ENCODE data around the gene ELP1. TPM values are rescaled to one million over a fixed set of nuclear protein-coding genes. Genes with fewer than 3 reads are reported as not detected.
A peak's percentile ranks its signal among the peaks of the same experiment; 100 is the strongest.

The ELP1 gene
- total RNA-seq, 1 experiment from 2014 or later: 53.6 TPM

DNA sequence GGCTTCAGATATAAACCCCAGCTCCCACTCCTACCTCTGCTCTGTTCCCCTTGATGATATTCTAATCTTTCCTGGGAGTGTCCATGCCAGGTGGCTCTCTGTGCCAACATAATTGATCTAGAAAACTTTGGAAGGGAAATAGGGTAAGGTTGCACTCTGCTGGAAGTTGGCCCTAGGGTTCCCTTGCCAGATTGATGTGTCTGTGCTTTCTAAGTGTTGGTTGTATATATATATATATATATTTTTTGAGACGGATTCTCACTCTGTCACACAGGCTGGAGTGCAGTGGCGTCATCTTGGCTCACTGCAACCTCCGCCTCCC lies 101.8 kb downstream of the ELP1 start:
- BruUV-seq (replicated peaks): no TSS peak
- Histone ChIP-seq H3K27ac (ENCODE audit: low read length) (peak overlapping the region; percentile 56), H3K79me2 (ENCODE audit: low read length) (no peaks in the 10 kb centered on the region), H3K27me3 (ENCODE audit: low read length) (no peaks in the 10 kb centered on the region), H3K4me2 (ENCODE audit: low read length) (no peak overlapping the region), H3K4me1 (ENCODE audit: insufficient read depth, low read length) (peaks cover 49% of the 10 kb centered on the region), H3F3A (ENCODE audit: low read length, unreplicated experiment) (no peaks in the 10 kb centered on the region), H3K9me2 (replicated peaks; ENCODE audit: low read length) (no peaks in the 10 kb centered on the region), H3K9me3 (ENCODE audit: low read length) (no peaks in the 10 kb centered on the region), H4K20me1 (ENCODE audit: low read length) (no peaks in the 10 kb centered on the region), H3K9ac (ENCODE audit: low read length) (no peak overlapping the region), H3K4me3 (ENCODE audit: low read length) (no peak overlapping the region), H2AFZ (ENCODE audit: low read length) (0 out of 2 replicates have a peak overlapping the region, but pooled peaks have one; percentile 13), H3K36me3 (ENCODE audit: low read depth, low read length) (no peaks in the 10 kb centered on the region)
- intact Hi-C loops (cut with micrococcal nuclease): no loop called here
- POLR2A ChIA-PET (ENCODE audit: unreplicated experiment): no interaction called here
- no peak for DNase-seq
- ATAC-seq: no peak
- CTCF ChIA-PET: no interaction called here
- TF ChIP-seq CTCF (conservative IDR thresholded peaks at IDR 0.05; ENCODE audit: low read depth, low read length) (no peak), EZH2phosphoT487 (IDR thresholded peaks at IDR 0.05; ENCODE audit: borderline replicate concordance, low read length) (no peak), EZH2 (IDR thresholded peaks at IDR 0.05; ENCODE audit: low read length, unreplicated experiment) (no peak)

DNA sequence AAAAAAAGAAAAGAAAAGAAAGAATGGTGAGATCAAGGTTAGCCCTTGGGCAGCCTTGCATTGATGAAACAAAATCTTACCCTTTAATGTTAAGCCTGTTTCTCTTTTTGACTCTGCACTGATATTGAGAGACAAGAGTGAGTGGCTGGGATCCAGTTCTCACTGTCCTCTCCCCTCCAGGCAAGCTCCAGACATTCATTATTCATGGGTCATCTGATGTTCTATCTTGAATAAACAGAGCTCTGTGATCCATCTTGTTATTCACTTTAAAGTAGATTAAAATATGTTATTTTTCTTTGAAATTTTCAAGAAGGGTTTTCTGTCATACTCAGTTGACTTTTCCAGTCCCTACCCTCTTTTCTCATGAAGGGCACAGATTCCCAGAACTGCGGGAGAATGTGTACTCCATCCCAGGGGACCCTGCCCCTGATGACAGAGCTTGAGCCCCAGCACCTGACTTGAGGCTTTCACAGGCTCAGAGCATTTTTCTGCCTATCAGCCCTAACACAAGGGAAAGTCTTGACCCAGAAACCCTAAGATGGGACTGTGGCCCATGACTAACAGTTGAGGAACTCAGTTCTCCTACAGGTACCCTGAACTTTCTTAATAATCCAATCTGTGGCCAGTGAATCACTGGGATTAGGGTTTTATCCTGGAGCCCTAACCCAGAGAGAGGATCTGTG lies 102.3 kb downstream of the ELP1 start:
- no peaks in the 10 kb centered on the region for H3K36me3 ChIP-seq (ENCODE audit: low read depth, low read length)
- H3K79me2 ChIP-seq (ENCODE audit: low read length): no peaks in the 10 kb centered on the region
- H3K4me3 ChIP-seq (ENCODE audit: low read length): no peak overlapping the region
- H3K9me2 ChIP-seq (replicated peaks; ENCODE audit: low read length): no peaks in the 10 kb centered on the region
- DNase-seq (peak; percentile 72), ATAC-seq (no peak)
- H3K27me3 ChIP-seq (ENCODE audit: low read length): no peaks in the 10 kb centered on the region
- H2AFZ ChIP-seq (ENCODE audit: low read length): 0 out of 2 replicates have a peak overlapping the region, but pooled peaks have one; percentile 13
- no peak overlapping the region for H3K9ac ChIP-seq (ENCODE audit: low read length)
- H3K9me3 ChIP-seq (ENCODE audit: low read length): no peaks in the 10 kb centered on the region
- H4K20me1 ChIP-seq (ENCODE audit: low read length): no peaks in the 10 kb centered on the region
- H3K4me2 ChIP-seq (ENCODE audit: low read length): no peak overlapping the region
- CTCF ChIA-PET: no interaction called here
- H3K4me1 ChIP-seq (ENCODE audit: insufficient read depth, low read length): peaks cover 44% of the 10 kb centered on the region
- no TSS peak for BruUV-seq (replicated peaks)
- intact Hi-C loops (cut with micrococcal nuclease): no loop called here
- POLR2A ChIA-PET (ENCODE audit: unreplicated experiment): no interaction called here
- TF ChIP-seq EZH2phosphoT487 (IDR thresholded peaks at IDR 0.05; ENCODE audit: borderline replicate concordance, low read length) (no peak), EZH2 (IDR thresholded peaks at IDR 0.05; ENCODE audit: low read length, unreplicated experiment) (no peak), CTCF (conservative IDR thresholded peaks at IDR 0.05; ENCODE audit: low read depth, low read length) (no peak)
- no peaks in the 10 kb centered on the region for H3F3A ChIP-seq (ENCODE audit: low read length, unreplicated experiment)
- peak overlapping the region; percentile 56 for H3K27ac ChIP-seq (ENCODE audit: low read length)

DNA sequence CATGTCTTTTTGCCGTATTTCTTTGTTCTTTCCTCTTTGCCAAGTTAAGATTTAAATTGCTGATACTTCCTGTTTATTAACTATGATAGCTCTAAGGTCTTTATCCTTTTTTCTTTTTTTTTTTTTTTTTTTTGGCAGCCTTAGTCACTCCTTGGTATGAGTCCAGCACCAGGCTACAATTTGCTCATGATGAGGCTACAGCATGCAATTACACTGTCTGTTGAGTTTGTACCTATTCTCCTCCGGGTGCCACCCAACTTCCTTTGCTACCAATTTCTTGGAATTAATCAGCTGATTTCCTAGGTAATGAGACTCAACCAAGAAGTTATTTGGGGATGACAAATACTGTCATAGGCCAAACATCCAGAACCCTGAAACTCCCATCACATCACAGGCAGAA lies 103.7 kb downstream of the ELP1 start:
- Histone ChIP-seq H3K27ac (ENCODE audit: low read length) (no peak overlapping the region), H3K9me2 (replicated peaks; ENCODE audit: low read length) (no peaks in the 10 kb centered on the region), H2AFZ (ENCODE audit: low read length) (no peak overlapping the region), H3K9ac (ENCODE audit: low read length) (no peak overlapping the region), H3K79me2 (ENCODE audit: low read length) (no peaks in the 10 kb centered on the region), H4K20me1 (ENCODE audit: low read length) (no peaks in the 10 kb centered on the region), H3K36me3 (ENCODE audit: low read depth, low read length) (no peaks in the 10 kb centered on the region), H3K4me3 (ENCODE audit: low read length) (no peak overlapping the region), H3K27me3 (ENCODE audit: low read length) (no peaks in the 10 kb centered on the region), H3K9me3 (ENCODE audit: low read length) (no peaks in the 10 kb centered on the region), H3K4me1 (ENCODE audit: insufficient read depth, low read length) (peaks cover 31% of the 10 kb centered on the region), H3F3A (ENCODE audit: low read length, unreplicated experiment) (no peaks in the 10 kb centered on the region), H3K4me2 (ENCODE audit: low read length) (no peak overlapping the region)
- POLR2A ChIA-PET (ENCODE audit: unreplicated experiment): interaction anchor here (0.6 kb wide), 3 partner anchors 1142 to 1801 kb away, joined by 6 to 16 read pairs (median 15); partner anchors contain the start of gene TXN
- no TSS peak for BruUV-seq (replicated peaks)
- intact Hi-C loops (cut with micrococcal nuclease): no loop called here
- CTCF ChIA-PET: interaction anchor here (0.6 kb wide), 1 partner anchor 1010 kb away, joined by 7 read pairs; no protein-coding TSS in a partner anchor
- TF ChIP-seq EZH2 (IDR thresholded peaks at IDR 0.05; ENCODE audit: low read length, unreplicated experiment): no peak
- no peak for TF ChIP-seq EZH2phosphoT487 (IDR thresholded peaks at IDR 0.05; ENCODE audit: borderline replicate concordance, low read length)
- TF ChIP-seq CTCF (conservative IDR thresholded peaks at IDR 0.05; ENCODE audit: low read depth, low read length): no peak
- DNase-seq (peak; percentile 36), ATAC-seq (peak; percentile 27; the same call in 1 of the 2 replicates)

Measured in PC-3 (cell line).